Adrenal gland (tissue), 12 donors: ENCODE data around the gene ARID4B. TPM values are rescaled to one million over a fixed set of nuclear protein-coding genes. Genes with fewer than 3 reads are reported as not detected.

Experiments used
- DNase-seq, 7 donors: peaks; one replicate each; pipeline ENCODE4 v3.0.0-alpha.2; 2019 to 2020
- H3K27ac ChIP-seq, 5 donors: fragments of 200-600 bp; sonication (generic) in 4 of 5; 1 replicate in 3 of 5; 2 replicates in 2 of 5; pipeline versions ENCODE4 v1.5.1 to v1.8.0; 2016 to 2020; ENCODE audit warnings: mild to moderate bottlenecking in 1 of 5
- H3K27me3 ChIP-seq: fragments of 200-600 bp; 2 replicates; pipeline ENCODE4 v1.8.0; 2021
- H3K36me3 ChIP-seq, 2 donors: fragments of 200-600 bp; replicated peaks in 1 of 2; 1 replicate in 1 of 2; 2 replicates in 1 of 2; pipeline versions ENCODE4 v1.5.1 to v1.8.0; 2018 to 2022
- H3K4me1 ChIP-seq, 2 donors: fragments of 200-600 bp; replicated peaks in 1 of 2; 1 replicate in 1 of 2; 2 replicates in 1 of 2; pipeline versions ENCODE4 v1.5.1 to v1.8.0; 2018 to 2021
- H3K4me3 ChIP-seq, 4 donors: fragments of 200-600 bp; sonication (generic) in 3 of 4; one replicate each; pipeline ENCODE4 v1.5.1; 2016 to 2018
- H3K9me3 ChIP-seq, 3 donors: fragments of 200-600 bp; sonication (generic) in 1 of 3; replicated peaks in 1 of 3; 1 replicate in 2 of 3; 2 replicates in 1 of 3; pipeline versions ENCODE4 v1.5.1 to v1.8.0; 2016 to 2021
- CTCF ChIP-seq, 6 experiments: fragments of 450-650 bp in 4 of 6; fragments of 200-600 bp in 2 of 6; sonication (generic) in 1 of 6; IDR thresholded peaks; 1 replicate in 5 of 6; 2 replicates in 1 of 6; pipeline versions ENCODE4 v1.5.1 to v1.8.0; 2016 to 2021; ENCODE audit warnings: antibody characterized with exemption in 6 of 6, mild to moderate bottlenecking in 2 of 6, moderate library complexity in 1 of 6
- POLR2A ChIP-seq, 2 donors: fragments of 450-650 bp; IDR thresholded peaks; one replicate each; pipeline ENCODE4 v1.6.1; 2017; ENCODE audit warnings: antibody characterized with exemption in 2 of 2, mild to moderate bottlenecking in 2 of 2, moderate library complexity in 1 of 2
- WGBS, 4 donors: extraction: QIAGEN DNeasy Blood & Tissue Kit in 2 of 4; methylation state at CpG; one replicate each; pipeline versions ENCODE4 v1.1.5 to v1.1.7; 2013 to 2017; 5-methylcytosine and 5-hydroxymethylcytosine counted together
- intact Hi-C, 2 donors: fragments of 100-400 bp; cut with DNase I; formaldehyde crosslinking; loops; one replicate each; pipeline versions ENCODE4 v1.14.1 to v1.15.0; 2022 to 2023
- polyA plus RNA-seq, 3 donors: library from polyadenylated mRNA; stranded (reverse); fragments of 200-250 nt in 2 of 3; fragments of 350-450 nt in 1 of 3; fragmentation: Illumina TruSeq in 1 of 3; extraction: RNeasy Lipid Tissue Mini Kit (QIAGEN cat#74804) in 1 of 3; gene quantifications; one replicate each; pipeline ENCODE4 v1.2.3, GENCODE V29; 2013 to 2014
- total RNA-seq, 9 donors: library from RNA; depleted of rRNA in 4 of 9; stranded (reverse); fragments of >200 nt in 4 of 9; fragments of 120-200 nt in 1 of 9; fragmentation: NEBNext Ultra II Directional in 1 of 9; extraction: Animal tissue kit (Norgen Biotek cat#: 25700) in 1 of 9; gene quantifications; one replicate each; pipeline versions ENCODE4 v1.1.0 to v1.2.4, GENCODE V29; 2013 to 2023
- donor health status: healthy with polysubstance abuse.
- donor health status: Bipolar disorder and iron deficiency.
- donor health status: DM: yes; HTN: yes; CAD: no.
- donor health status: DM: no; HTN: no; CAD: no.
- donor health status: DM: no; HTN: no; CAD: no.
- donor health status: DM: yes; HTN: yes; CAD: no.

The ARID4B gene
- total and polyA plus RNA-seq, 12 donors: 12.4 to 44.0 (median 28.1) TPM

GRCh38 chr1:235211517-235211916 lies 116.5 kb downstream of the ARID4B start:
- Histone ChIP-seq H3K4me3 (no peak overlapping the region), H3K27ac (no peak overlapping the region), H3K36me3 (peaks cover 0 to 45% of the 10 kb centered on the region in 2 donors), H3K4me1 (no peaks in the 10 kb centered on the region), H3K9me3 (no peaks in the 10 kb centered on the region), H3K27me3 (no peaks in the 10 kb centered on the region)
- 90 to 96% (median 93%) methylated on average over 3 of the region's 3 CpGs for WGBS, 4 donors
- TF ChIP-seq CTCF (IDR thresholded peaks at IDR 0.05) (no peak), POLR2A (IDR thresholded peaks at IDR 0.05) (no peak)
- no peak for DNase-seq
- intact Hi-C loops: no loop called here

GRCh38 chr1:235207209-235207565 lies 120.8 kb downstream of the ARID4B start:
- WGBS, 4 donors: 75 to 87% (median 78%) methylated on average over 2 of the region's 2 CpGs
- Histone ChIP-seq H3K4me3 (no peak overlapping the region), H3K9me3 (no peaks in the 10 kb centered on the region), H3K36me3 (peaks cover 0 to 18% of the 10 kb centered on the region in 2 donors), H3K4me1 (no peaks in the 10 kb centered on the region), H3K27me3 (no peaks in the 10 kb centered on the region), H3K27ac (no peak overlapping the region)
- no peak for TF ChIP-seq POLR2A (IDR thresholded peaks at IDR 0.05)
- no peak for TF ChIP-seq CTCF (IDR thresholded peaks at IDR 0.05)
- intact Hi-C loops: no loop called here
- no peak for DNase-seq

GRCh38 chr1:235206533-235207208 lies 121.3 kb downstream of the ARID4B start:
- H3K4me3 ChIP-seq: no peak overlapping the region
- 84 to 92% (median 91%) methylated on average over 4 of the region's 4 CpGs for WGBS, 4 donors
- peaks cover 0 to 13% of the 10 kb centered on the region in 2 donors for H3K36me3 ChIP-seq
- TF ChIP-seq CTCF (IDR thresholded peaks at IDR 0.05) (no peak), POLR2A (IDR thresholded peaks at IDR 0.05) (no peak)
- H3K4me1 ChIP-seq: no peaks in the 10 kb centered on the region
- no peaks in the 10 kb centered on the region for H3K9me3 ChIP-seq
- H3K27ac ChIP-seq: no peak overlapping the region
- intact Hi-C loops: no loop called here
- no peak for DNase-seq
- H3K27me3 ChIP-seq: no peaks in the 10 kb centered on the region

- intact Hi-C loops: no loop called here
- Histone ChIP-seq H3K4me3 (no peak overlapping the region), H3K36me3 (peaks cover 0 to 12% of the 10 kb centered on the region in 2 donors), H3K27ac (no peak overlapping the region), H3K4me1 (no peaks in the 10 kb centered on the region), H3K9me3 (no peaks in the 10 kb centered on the region), H3K27me3 (no peaks in the 10 kb centered on the region)
- no peak for TF ChIP-seq CTCF (IDR thresholded peaks at IDR 0.05)
- no peak for TF ChIP-seq POLR2A (IDR thresholded peaks at IDR 0.05)
- 93 to 99% (median 97%) methylated on average over 3 of the region's 3 CpGs for WGBS, 4 donors
- DNase-seq: no peak
Observed at GRCh38 chr1:235205687-235206086, 122.3 kb downstream of the ARID4B start.
